Esophagus (tissue), 2 donors: ENCODE results near the gene GABRG3. TPM values are rescaled to one million over a fixed set of nuclear protein-coding genes. Genes with fewer than 3 reads are reported as not detected.

Experiments
- H3K27ac ChIP-seq, 2 donors: one replicate each; pipeline ENCODE4 v1.5.1; 2013; ENCODE audit warnings: low read depth in 2 of 2, mild to moderate bottlenecking in 2 of 2, inconsistent platforms in 1 of 2, low read length in 1 of 2, moderate library complexity in 1 of 2
- H3K27me3 ChIP-seq, 2 donors: one replicate each; pipeline ENCODE4 v1.6.1; 2013; ENCODE audit warnings: low read length in 2 of 2, control low read depth in 1 of 2, mild to moderate bottlenecking in 1 of 2; ENCODE audit not compliant: insufficient read depth in 2 of 2, control insufficient read depth in 1 of 2
- H3K36me3 ChIP-seq, 2 donors: one replicate each; pipeline ENCODE4 v1.6.1; 2013; ENCODE audit warnings: low read length in 1 of 2; ENCODE audit not compliant: control insufficient read depth in 2 of 2, insufficient read depth in 2 of 2
- H3K4me1 ChIP-seq, 2 donors: one replicate each; pipeline ENCODE4 v1.6.1; 2013; ENCODE audit warnings: low read length in 1 of 2; ENCODE audit not compliant: control insufficient read depth in 2 of 2, insufficient read depth in 2 of 2
- H3K4me3 ChIP-seq, 2 donors: one replicate each; pipeline ENCODE4 v1.5.1; 2013; ENCODE audit warnings: low read length in 2 of 2, mild to moderate bottlenecking in 2 of 2, low read depth in 1 of 2, moderate library complexity in 1 of 2
- H3K9me3 ChIP-seq, 2 donors: one replicate each; pipeline ENCODE4 v1.6.1; 2013; ENCODE audit warnings: mild to moderate bottlenecking in 2 of 2, low read depth in 1 of 2, low read length in 1 of 2, moderate library complexity in 1 of 2; ENCODE audit not compliant: control insufficient read depth in 2 of 2, insufficient read depth in 1 of 2
- WGBS, 2 donors: extraction: QIAGEN DNeasy Blood & Tissue Kit; methylation state at CpG; one replicate each; pipeline ENCODE4 v1.1.7; 2013; 5-methylcytosine and 5-hydroxymethylcytosine counted together
- polyA plus RNA-seq, 2 donors: library from polyadenylated mRNA; stranded (reverse); fragments of 200-250 nt; gene quantifications; one replicate each; pipeline ENCODE4 v1.2.3, GENCODE V29; 2013
- donor health status: healthy with polysubstance abuse.
- donor health status: Bipolar disorder and iron deficiency.

Gene GABRG3
- polyA plus RNA-seq, 2 donors = not detected

DNA sequence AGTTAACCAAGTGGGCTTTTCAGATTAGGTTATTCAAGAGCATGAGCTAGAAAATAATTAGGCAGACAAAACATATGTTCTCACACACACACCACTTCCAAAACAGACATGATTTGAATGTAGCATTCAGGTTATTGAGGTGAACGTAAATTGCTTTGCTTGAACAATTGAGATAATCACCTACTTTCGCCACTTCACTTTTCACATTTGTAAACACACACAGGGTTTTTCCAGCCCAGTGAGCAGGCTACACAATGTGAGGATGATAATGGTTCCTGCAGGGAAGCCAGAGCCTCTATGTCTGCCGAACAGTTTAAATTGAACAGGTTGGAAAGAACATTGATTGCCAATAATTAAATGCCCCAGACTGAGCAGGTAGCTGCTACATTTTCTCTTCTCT is 567.3 kb downstream of the GABRG3 start:
- no peaks in the 10 kb centered on the region for H3K36me3 ChIP-seq
- H3K4me1 ChIP-seq = no peaks in the 10 kb centered on the region
- H3K27me3 ChIP-seq = no peaks in the 10 kb centered on the region
- H3K4me3 ChIP-seq = no peak overlapping the region
- H3K27ac ChIP-seq = no peak overlapping the region
- WGBS, 2 donors = 65 to 68% methylated on average over 3 of the region's 3 CpGs
- H3K9me3 ChIP-seq = peaks cover 0 to 2% of the 10 kb centered on the region in 2 donors

DNA sequence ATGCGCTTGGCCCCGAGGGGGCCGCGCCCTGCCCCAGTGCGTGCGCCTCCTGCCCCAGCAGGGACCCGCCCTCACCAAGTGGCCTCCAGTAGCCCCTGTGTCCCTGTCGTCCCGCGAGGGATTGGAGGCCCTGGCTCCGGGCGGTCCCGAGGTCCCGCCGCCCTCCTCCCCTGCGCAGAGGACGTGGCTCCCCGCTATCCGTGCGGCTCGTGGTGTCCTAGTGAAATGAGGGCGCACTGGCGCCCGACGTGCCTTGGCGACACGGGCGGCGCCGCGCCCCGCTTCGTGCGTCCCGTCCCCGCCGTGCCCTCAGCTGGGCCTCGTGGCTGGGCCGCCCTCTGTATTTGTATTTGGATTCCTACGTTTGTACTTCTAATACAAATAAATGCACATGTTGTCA is 570.6 kb downstream of the GABRG3 start:
- WGBS, 2 donors = 94 to 96% methylated on average over 36 to 40 of the region's 40 CpGs
- no peaks in the 10 kb centered on the region for H3K4me1 ChIP-seq
- H3K4me3 ChIP-seq = no peak overlapping the region
- H3K27me3 ChIP-seq = no peaks in the 10 kb centered on the region
- no peak overlapping the region for H3K27ac ChIP-seq
- peaks cover 0 to 2% of the 10 kb centered on the region in 2 donors for H3K9me3 ChIP-seq
- no peaks in the 10 kb centered on the region for H3K36me3 ChIP-seq

DNA sequence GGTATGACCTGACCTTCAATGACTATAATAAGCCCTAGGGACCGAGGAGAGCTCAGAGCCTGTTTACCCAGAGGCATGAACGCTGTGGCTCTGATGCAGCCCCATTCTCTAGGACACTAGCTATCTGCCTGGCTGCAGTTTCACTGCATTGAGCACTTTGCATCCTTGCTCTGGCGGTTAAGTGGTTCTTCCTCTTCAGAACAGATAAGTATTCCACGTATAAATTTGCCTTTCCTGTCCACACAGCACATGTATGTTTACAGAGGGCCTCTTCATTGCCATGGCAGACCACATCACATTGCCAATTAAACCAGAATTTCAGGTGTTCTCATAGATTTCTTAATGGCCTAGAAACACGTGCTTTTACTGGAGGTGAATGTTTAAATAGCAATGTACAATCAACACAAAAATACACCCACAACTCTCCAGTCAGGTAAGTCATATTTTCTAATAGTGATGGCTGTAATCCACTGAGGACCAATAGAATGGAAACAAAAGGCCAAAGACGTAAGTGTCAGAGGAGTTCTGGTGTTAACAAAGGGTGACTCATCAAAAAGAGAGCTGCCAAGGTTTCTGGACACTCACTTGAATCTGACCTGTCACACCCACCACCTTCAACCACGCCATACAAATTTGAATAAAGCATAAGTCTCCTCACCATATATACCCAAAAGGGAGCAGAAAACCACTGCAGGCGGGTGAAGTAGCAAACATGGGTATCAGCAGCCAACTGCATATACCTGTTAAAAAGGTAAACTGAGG is 574.7 kb downstream of the GABRG3 start:
- H3K27ac ChIP-seq = no peak overlapping the region
- H3K4me1 ChIP-seq = no peaks in the 10 kb centered on the region
- H3K36me3 ChIP-seq = no peaks in the 10 kb centered on the region
- WGBS, 2 donors = 65 to 71% methylated on average over 8 of the region's 8 CpGs
- peaks cover 0 to 2% of the 10 kb centered on the region in 2 donors for H3K9me3 ChIP-seq
- no peaks in the 10 kb centered on the region for H3K27me3 ChIP-seq
- H3K4me3 ChIP-seq = no peak overlapping the region

DNA sequence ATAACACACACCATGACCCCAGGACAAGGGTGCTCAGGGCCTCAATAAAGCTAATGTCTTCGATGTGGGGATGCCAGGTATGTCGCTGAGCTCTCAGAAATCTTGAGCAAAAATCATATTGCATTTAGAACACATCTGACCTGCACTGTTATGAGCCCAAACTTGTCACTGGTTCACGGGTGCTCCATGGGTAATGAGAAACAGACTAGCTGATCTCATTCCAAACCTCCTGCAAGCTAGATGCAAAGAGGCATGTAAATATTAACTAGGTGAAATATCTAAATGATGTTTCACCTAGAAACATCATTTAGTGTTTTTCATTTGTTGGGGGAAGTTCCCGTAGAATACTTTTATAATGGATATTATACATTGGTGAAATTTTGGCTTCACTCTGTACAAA is 578.8 kb downstream of the GABRG3 start:
- Histone ChIP-seq H3K27ac (no peak overlapping the region), H3K36me3 (no peaks in the 10 kb centered on the region), H3K27me3 (no peaks in the 10 kb centered on the region), H3K9me3 (no peaks in the 10 kb centered on the region), H3K4me1 (no peaks in the 10 kb centered on the region), H3K4me3 (no peak overlapping the region)
- 56 to 62% methylated on average over 4 of the region's 4 CpGs for WGBS, 2 donors

DNA sequence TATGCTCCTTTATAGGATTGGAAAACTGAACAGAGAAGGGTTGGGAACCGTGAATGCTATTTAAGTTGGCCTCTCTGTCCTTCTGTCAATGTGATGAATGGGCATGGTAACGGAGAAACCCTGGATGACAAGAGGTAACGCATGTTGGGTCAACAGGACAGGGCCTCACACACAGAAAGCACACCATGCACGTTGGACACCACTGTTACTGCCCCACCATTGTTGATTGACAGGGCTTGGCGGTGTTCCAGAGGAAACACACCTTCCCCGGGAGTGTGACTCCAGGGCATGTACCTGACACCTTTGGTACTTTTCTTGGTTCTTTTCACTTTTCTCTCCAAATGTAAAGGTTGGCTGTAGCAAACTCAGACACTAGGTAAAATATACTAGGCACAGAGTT is 579.7 kb downstream of the GABRG3 start:
- WGBS, 2 donors = 54 to 55% methylated on average over 6 of the region's 6 CpGs
- no peaks in the 10 kb centered on the region for H3K27me3 ChIP-seq
- no peak overlapping the region for H3K27ac ChIP-seq
- H3K36me3 ChIP-seq = no peaks in the 10 kb centered on the region
- H3K4me3 ChIP-seq = no peak overlapping the region
- H3K9me3 ChIP-seq = no peaks in the 10 kb centered on the region
- H3K4me1 ChIP-seq = no peaks in the 10 kb centered on the region

DNA sequence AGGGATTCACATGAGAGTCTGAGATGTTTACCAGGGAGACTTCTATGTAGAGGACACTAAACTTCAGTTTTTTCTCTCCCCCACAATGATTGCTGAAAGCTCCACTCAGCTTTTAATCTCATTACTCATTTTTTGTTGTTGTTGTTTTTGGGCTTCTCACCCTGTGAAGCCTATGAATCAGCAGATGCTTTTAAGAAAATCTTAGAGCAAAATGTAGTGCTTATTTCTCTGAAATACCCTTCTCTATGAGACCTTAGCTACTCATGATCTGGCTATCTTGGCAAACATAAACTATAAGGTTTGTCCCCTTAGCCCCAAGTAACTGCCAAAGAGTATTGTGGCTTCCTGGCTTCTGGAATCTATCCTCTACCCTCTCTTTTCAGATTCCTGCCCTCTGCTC is 590.8 kb downstream of the GABRG3 start:
- H3K27ac ChIP-seq = no peak overlapping the region
- H3K4me3 ChIP-seq = no peak overlapping the region
- no peaks in the 10 kb centered on the region for H3K4me1 ChIP-seq
- peaks cover 0 to 3% of the 10 kb centered on the region in 2 donors for H3K9me3 ChIP-seq
- no peaks in the 10 kb centered on the region for H3K36me3 ChIP-seq
- no peaks in the 10 kb centered on the region for H3K27me3 ChIP-seq

DNA sequence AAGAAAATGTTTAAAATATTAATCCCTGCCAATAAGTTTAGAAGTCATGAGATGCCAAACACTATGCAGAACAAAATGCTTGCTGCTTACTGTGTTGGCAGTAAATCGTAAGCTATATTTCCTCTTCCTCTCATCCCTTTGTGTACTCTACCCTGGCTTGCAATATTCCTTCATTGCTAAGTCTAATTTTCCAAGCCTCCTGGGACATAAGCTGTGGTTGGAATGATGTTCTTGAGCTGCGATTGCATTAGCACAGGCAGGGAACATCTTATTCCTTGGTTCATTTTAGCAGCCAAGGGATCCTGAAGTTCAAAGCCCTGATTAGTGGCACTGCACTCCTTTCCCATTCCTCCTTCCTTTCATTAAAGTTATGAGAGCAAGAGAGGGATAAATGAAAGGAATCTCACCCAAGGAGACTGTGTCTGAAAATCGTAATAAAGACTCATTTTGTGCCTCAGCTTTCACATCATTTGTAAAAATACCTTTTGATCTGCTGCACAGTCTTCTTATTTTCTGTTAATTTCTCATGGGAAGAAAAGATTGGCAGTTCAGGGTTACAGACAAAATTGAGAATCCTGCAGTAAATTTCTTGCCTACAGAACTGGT is 592.9 kb downstream of the GABRG3 start:
- Histone ChIP-seq H3K36me3 (no peaks in the 10 kb centered on the region), H3K4me1 (no peaks in the 10 kb centered on the region), H3K27ac (no peak overlapping the region), H3K9me3 (peaks cover 0 to 3% of the 10 kb centered on the region in 2 donors), H3K27me3 (no peaks in the 10 kb centered on the region), H3K4me3 (no peak overlapping the region)
- WGBS, 2 donors = 78 to 83% methylated on average over 3 of the region's 3 CpGs

DNA sequence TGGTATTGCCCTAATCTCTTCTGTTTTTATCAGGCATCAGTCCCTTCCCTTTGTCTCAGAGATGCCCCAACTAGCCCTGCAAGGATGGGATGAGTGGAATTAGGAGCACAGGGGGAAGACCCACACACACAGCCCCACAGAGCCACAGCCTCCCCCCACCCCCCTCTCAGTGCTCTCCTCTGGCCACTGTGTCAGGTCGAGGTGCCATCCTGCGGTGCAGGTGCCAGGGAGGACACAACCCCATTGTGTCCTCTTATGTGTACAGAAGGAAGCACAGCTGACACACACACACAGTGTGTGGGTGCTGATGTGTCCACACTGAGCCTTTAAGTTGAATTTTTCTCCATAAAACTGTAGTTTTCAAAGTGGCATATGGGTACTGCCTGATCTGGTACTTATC is 593.7 kb downstream of the GABRG3 start:
- H3K27me3 ChIP-seq = no peaks in the 10 kb centered on the region
- H3K4me1 ChIP-seq = no peaks in the 10 kb centered on the region
- peaks cover 0 to 3% of the 10 kb centered on the region in 2 donors for H3K9me3 ChIP-seq
- no peaks in the 10 kb centered on the region for H3K36me3 ChIP-seq
- no peak overlapping the region for H3K4me3 ChIP-seq
- no peak overlapping the region for H3K27ac ChIP-seq
- WGBS, 2 donors = 80 to 90% methylated on average over 2 of the region's 2 CpGs

DNA sequence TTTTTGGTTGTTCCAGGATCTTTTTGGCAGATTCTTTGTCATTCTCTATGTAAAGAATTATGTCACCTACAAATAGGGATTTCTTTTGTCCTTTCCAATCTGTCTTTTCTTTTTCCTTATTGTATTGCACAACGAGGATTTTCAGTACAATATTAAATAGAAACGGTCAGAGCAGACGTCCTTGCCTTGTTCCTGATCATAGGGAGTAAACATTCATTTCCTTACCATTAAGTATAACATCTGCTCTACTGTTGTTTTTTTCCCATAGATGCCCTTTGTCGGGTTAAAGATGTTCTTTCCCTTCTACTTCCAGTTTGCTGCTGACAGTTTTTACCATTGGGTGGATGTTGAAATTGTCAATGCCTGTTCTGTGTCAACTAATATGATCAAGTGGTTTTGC is 599.8 kb downstream of the GABRG3 start:
- 55 to 56% methylated on average over 4 of the region's 4 CpGs for WGBS, 2 donors
- H3K27ac ChIP-seq = no peak overlapping the region
- H3K9me3 ChIP-seq = peaks cover 2 to 4% of the 10 kb centered on the region in 2 donors
- H3K36me3 ChIP-seq = no peaks in the 10 kb centered on the region
- H3K4me3 ChIP-seq = no peak overlapping the region
- H3K27me3 ChIP-seq = no peaks in the 10 kb centered on the region
- H3K4me1 ChIP-seq = peaks cover 0 to 2% of the 10 kb centered on the region in 2 donors
